Loucy (cell line): Measurements from ENCODE around the gene TPI1.

ENCODE experiments used
- EZH2phosphoT487 ChIP-seq: fragments of 200-600 bp; IDR thresholded peaks from 2 replicates; pipeline ENCODE4 v1.6.1; 2018; ENCODE audit warnings: antibody characterized with exemption, mild to moderate bottlenecking, moderate library complexity, borderline replicate concordance
- TF ChIP-seq, protein P1 (sequence below): fragments of 200-600 bp; sonication (generic); conservative IDR thresholded peaks from 2 replicates; pipeline ENCODE4 v1.5.1; 2014; ENCODE audit warnings: mild to moderate bottlenecking, antibody characterized with exemption, low read length

- TF ChIP-seq, protein P1, sequence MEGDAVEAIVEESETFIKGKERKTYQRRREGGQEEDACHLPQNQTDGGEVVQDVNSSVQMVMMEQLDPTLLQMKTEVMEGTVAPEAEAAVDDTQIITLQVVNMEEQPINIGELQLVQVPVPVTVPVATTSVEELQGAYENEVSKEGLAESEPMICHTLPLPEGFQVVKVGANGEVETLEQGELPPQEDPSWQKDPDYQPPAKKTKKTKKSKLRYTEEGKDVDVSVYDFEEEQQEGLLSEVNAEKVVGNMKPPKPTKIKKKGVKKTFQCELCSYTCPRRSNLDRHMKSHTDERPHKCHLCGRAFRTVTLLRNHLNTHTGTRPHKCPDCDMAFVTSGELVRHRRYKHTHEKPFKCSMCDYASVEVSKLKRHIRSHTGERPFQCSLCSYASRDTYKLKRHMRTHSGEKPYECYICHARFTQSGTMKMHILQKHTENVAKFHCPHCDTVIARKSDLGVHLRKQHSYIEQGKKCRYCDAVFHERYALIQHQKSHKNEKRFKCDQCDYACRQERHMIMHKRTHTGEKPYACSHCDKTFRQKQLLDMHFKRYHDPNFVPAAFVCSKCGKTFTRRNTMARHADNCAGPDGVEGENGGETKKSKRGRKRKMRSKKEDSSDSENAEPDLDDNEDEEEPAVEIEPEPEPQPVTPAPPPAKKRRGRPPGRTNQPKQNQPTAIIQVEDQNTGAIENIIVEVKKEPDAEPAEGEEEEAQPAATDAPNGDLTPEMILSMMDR = no peak
- no peak for TF ChIP-seq EZH2phosphoT487
Observed at GRCh38 chr12:6883683-6884082, 16.4 kb downstream of the TPI1 start.
